Stimulated activated CD8-positive, alpha-beta memory T cell treated with anti-CD3 and anti-CD28 coated beads, Interleukin-2, amount 100 ng/mL, for 48 hours (primary cell): ENCODE measurements around the gene RNF111.
"Not testable (repeated sequence)": the region's sequence is repeated elsewhere in the genome, so short reads cannot be mapped to it uniquely, and the experiment has no call there.

ENCODE experiments used
- DNase-seq, 2 donors: peaks; one replicate each; pipeline ENCODE4 v3.0.0-alpha.2; 2020; ENCODE audit warnings: low read depth in 2 of 2

Gene RNF111

GRCh38 chr15:59133929-59134427, 146.5 kb downstream of the RNF111 start:
- DNase-seq, result no peak

DNA sequence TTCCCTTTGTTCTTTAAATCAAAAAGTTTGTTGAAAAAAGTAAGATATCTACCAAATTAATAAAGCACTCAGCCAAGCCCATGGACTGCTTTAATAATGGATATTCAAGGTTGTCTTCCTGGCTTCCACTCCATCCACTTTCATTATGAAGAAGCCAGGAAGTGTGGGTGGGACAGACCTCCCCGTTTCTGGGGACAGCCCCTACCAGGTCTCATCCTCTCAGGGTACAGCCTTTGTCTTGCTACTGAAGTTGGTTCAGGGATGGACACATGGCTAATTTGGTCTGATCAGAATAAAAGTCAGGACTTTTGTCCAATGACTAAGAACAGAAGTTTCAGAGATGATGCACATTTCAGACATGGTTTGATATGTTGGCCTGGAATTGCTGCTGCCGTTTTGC, 150.1 kb downstream of the RNF111 start:
- DNase-seq, result peak in 1 of 2 donors; percentile 4

DNA sequence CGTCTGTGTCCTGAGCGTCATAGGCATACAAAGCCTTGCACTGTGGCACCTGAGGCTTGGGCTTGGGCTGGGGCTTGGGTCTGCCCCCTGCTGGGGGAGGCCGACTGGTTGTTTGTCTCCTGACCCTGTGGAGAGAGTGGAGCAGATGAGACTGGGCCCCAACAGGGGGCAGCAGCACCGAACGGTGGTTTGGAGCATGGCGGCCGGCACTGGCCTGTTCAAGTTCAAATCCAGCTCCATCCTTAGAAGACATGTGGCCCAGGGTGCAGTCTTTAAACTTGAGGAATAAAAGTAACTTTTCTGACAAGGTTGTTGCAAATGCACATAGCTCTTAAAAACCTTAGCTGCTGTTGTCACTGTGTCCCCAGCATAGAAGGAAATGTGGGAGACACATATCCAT, 150.8 kb downstream of the RNF111 start:
- peak; percentile 34 to 37 for DNase-seq

DNA sequence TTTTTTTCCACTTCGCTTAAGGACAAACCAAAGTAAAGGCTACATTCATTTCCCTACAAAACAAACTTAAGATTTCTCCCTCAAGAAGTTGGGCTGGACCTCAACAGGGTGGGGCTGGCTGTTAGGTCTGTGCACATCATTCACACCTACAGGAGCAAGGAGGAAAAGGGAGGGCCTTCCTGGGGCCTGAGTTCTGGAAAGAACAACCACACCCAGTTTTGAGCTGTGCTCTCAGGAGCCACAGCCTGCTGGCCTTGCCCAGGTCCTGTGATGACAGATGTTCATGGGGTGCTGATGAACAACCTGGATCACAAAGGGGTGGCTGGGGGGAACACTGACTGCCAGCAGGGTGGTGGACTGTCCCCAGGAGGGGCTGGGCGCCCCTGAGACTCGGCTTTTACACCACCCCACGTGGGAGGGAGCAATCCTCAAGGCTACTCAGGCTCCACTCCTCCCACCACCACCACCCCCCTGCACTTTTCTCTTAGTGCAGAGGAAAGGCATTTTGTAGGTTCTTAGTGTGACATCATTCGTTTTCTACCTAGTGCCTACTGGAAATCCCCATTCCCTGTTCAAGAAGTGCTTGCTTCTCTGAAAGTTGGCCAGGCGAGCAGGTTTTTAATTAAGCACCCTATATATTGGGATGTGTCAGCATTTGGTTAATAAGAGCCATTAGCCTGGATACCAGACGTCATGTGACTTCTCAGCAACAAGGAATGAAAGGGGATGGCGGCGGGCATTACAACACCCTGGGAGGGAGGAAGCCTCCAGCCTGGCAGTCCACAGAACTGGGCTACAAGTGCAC, 153.2 kb downstream of the RNF111 start:
- no peak for DNase-seq

DNA sequence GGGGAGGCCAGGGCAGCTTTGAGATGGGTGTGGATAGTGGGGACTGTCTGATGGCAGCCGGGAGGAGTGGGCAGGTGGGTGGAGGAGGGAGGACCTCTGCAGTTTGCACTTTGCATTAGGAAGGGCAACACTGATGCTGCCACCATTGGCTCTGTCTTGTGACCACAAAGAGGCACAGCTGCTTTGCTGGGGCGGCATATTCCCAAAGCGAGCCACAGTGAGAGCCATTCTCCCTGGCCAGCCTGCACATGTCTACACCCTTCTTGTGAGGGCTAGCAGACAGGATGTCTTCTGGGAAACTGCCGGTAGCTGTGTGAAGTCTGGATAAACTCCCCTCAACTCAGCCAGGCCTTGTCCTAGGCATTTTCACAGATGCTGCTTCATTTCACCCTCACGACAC, 155.8 kb downstream of the RNF111 start:
- no peak for DNase-seq

DNA sequence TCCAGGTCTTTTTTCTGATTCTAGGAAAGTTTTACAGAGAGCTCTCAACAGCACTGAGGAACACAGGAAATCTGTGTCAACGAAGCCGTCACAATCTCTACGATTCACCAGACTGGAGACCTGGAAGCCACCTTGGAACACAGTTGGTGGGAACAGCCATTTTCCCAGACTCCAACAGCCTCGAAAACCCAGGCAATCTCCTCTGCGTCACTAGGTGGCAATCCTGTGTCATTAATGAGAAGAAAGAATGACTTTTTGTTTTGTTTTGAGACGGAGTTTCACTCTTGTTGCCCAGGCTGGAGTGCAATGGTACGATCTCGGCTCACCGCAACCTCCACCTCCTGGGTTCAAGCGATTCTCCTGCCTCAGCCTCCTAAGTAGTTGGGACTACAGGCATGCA, 157.1 kb downstream of the RNF111 start:
- not testable (repeated sequence) for DNase-seq
